Activated CD4-positive, alpha-beta T cell treated with anti-CD3 and anti-CD28 coated beads for 48 hours (primary cell): Measurements from ENCODE around the gene PLEKHN1.
"Not testable (repeated sequence)": the region's sequence is repeated elsewhere in the genome, so short reads cannot be mapped to it uniquely, and the experiment has no call there.

Source experiments
- DNase-seq: peaks from one replicate; pipeline ENCODE4 v3.0.0-alpha.2; 2020

PLEKHN1 gene

GRCh38 chr1:975365-975764 is 9.1 kb downstream of the PLEKHN1 start:
- DNase-seq: no peak

DNA sequence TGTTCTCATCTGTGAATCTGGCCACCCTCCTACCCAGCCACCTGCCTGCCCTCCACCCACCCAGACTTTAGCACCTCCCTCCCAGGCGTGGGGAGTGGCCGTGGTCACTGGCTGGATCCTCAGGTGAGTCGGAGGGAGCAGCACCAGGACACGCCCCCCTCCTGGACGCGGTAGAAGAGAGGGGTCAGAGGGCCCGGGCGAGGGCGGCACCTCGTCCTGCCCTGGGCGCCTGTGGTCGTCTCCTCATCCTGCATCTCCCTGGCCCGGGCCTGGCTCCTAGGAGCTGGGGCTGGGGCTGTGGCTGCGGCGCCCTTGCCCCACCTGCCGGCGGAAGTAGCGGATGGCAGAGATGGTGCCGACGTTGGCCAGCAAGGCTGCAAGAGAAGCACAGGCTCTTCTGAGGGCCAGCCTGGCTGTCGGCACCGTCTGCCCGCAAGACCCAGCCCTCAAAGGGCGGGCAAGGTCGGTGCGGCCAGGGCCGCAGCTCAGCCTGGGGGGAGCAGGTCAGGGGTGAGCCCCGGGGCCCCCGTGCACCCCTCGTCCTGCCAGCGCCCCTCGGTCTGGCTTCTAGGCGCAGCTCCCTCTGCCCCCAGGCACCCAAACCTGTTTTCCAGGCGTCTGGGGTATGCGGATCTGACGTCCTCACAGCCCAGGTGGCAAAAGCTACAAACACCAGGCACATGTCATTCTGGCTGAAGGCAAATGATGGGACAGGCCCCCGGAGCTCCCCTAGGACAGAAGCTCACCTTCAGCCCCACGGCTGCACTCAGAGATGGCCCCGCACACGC is 9.8 kb downstream of the PLEKHN1 start:
- peak; percentile 77 for DNase-seq

DNA sequence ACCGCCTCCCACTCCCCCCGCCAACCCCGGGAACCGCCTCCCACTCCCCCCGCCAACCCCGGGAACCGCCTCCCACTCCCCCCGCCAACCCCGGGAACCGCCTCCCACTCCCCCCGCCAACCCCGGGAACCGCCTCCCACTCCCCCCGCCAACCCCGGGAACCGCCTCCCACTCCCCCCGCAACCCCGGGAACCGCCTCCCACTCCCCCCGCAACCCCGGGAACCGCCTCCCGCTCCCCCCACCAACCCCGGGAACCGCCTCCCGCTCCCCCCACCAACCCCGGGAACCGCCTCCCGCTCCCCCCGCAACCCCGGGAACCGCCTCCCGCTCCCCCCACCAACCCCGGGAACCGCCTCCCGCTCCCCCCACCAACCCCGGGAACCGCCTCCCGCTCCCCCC is 10.5 kb downstream of the PLEKHN1 start:
- DNase-seq: not testable (repeated sequence)

- DNase-seq: no peak
Observed at GRCh38 chr1:978069-978834, 12.0 kb downstream of the PLEKHN1 start.

- no peak for DNase-seq
Observed at GRCh38 chr1:978835-979743, 12.8 kb downstream of the PLEKHN1 start.

GRCh38 chr1:979744-980072 is 13.4 kb downstream of the PLEKHN1 start:
- no peak for DNase-seq

DNA sequence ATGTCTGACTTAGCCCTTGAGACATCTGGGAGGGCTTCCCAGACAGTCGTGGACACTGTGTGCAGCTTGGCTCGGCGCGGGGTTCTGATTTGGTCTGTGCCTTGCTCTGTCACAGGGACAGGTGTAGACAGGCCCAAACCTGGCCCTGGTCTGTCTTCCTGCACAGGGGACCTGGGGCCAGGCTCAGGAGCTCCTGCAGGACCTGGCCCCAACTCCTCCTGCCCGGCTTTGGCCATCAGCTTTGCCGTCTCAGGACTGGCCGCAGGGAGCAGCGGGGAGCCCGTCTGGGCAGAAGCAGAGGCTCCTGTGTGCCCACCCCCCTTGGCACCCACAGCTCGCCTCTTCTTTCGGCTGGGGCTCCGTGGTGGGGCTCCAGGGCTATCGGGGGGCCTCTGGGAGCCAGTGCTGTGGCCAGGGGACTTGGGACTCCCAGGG is 13.9 kb downstream of the PLEKHN1 start:
- DNase-seq: no peak

DNA sequence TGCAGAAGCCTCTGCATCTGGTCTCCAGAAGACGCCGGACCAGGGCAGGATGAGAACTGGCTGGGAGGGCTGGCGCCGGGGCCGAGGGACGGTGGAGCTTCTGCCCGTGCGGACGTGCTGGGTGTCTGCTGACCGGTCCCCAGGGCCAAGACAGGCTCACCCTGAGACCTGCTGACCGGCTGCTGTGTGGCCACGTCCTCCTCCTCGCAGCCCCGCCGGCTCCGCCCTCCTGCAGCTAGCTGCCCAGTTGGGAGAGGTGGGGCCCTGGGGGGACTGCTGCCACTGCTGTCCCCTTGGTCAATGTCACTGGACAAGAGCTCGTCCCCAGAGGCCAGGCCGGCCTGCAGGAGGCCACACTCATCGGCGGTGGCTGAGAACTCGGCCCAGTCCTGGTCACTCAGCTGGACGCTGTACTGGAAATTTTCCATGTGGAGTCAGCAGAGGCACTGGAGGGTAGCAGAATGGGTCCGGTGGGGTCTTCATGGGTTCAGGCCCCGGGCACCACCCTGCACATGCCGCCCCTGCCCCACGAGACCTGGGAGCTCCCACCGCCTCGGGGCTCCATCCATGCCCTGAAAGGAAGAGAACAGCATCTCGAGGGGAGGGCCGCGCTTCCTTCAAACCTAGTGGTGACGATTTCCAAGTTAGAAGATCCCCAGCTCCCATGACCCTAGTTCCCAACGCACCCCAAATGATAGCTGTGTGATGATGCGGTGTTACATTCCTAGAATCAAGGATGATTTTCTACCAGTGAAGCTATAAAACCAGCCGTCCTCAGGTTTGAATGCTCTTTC is 14.5 kb downstream of the PLEKHN1 start:
- no peak for DNase-seq

DNA sequence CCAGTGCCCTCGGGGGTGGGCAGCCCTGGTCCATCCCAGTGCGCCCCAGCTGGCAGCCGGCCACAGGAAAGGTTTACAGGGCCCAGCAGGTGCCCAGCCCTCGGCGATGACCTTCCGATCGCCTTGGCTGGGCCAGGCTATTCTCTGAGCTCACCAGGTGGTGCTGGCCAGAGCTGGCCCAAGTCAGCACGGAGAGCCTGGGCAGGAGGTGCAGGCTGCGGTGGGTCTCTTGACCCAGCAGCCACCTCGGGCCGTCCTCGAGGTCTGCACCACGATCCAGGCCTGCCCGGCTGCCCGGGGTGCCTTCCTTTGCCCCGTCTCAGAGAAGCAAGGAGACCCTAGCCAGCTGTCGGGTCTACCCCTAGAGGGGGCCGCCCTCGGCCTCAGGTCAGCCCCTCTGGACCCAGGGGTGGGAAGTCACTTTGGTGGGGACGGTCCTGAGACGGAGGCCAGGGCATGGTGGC is 15.2 kb downstream of the PLEKHN1 start:
- no peak for DNase-seq

DNA sequence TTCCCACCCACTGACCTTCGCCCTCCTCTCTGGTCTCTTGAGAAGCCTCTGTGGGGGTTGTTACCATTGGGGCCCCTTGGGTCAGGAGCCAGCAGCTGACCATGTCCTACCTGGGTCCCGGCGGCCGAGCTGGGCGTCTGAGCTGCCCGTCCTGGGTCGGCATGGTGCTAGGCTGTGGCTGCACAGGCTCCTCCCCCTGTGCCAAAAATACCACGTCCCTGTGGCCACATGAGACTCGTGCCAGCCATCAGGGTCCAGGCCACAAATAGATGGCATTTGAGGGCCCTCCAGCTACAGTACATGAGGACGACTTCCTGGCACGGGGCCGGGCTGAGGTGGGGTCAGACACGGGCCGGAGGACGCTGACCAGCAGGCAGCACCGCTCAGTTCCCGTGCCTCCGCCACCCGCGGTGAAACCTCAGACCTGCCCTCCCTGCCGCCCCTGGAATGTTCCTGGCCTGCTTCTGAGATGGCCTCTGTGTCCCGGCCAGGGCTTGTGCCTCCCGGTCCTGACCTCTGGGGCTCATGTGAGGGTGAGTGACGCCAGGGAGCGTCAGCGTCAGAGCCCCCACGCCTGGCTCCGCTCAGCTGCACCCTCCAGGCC is 15.8 kb downstream of the PLEKHN1 start, which contains the start of gene PERM1:
Gene PERM1, minus strand, starts transcription at position 139 of the 604 bp plus-strand sequence. CDS start 1,064 bp downstream, outside the sequence.
- DNase-seq: no peak

GRCh38 chr1:982765-983436 is 16.6 kb downstream of the PLEKHN1 start:
- DNase-seq: no peak

- peak; percentile 71 for DNase-seq
Observed at GRCh38 chr1:983798-984475, 17.7 kb downstream of the PLEKHN1 start.

DNA sequence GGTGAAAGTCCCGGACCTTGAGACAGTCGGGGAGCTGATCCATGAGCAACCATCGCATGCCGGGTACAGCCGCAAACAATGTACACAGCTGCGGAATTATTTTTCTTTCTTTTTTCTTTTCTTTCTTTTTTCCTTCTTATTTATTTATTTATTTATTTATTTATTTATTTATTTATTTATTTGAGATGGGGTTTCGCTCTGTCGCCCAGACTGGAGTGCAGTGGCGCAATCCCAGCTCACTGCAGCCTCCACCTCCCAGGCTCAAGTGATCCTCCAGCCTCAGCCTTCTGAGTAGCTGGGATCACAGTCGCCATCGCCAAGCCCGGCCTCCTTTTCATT is 18.2 kb downstream of the PLEKHN1 start:
- DNase-seq: no peak

GRCh38 chr1:985126-985525 is 18.8 kb downstream of the PLEKHN1 start:
- no peak for DNase-seq

GRCh38 chr1:988061-988460 is 21.8 kb downstream of the PLEKHN1 start:
- DNase-seq: not testable (repeated sequence)

- DNase-seq: not testable (repeated sequence)
Observed at GRCh38 chr1:991275-991674, 25.0 kb downstream of the PLEKHN1 start.

- no peak for DNase-seq
Observed at GRCh38 chr1:991895-992294, 25.6 kb downstream of the PLEKHN1 start.

GRCh38 chr1:992362-992761 is 26.1 kb downstream of the PLEKHN1 start:
- DNase-seq: no peak

DNA sequence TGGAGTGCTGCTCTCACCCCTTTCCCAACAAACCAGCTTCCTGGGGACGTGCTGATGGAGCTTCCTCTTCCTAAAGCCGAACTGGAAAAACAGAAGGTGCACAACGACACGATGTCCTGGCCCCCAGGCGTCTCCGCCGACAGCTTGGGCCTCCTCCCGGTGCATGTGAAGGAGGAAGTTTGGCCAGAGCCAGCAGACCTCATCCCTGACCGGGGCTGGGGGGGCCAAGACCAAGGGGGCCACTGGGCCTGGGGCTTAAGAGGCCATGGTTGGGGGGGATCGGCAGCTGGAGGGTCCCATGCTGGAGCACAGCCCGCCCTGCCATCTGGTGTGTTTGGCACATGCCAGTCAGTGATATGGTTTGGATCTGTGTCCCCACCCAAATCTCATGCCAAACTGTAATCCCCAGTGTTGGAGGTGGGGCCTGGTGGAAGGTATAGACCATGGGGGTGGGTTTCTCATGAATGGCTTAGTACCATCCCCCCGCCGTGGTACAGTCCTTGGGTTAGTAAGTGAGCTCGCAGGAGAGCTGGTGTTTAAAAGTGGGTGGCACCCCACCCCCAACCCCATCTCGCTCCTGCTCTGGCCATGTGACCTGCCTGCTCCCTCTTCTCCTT is 27.2 kb downstream of the PLEKHN1 start:
- DNase-seq: no peak

- not testable (repeated sequence) for DNase-seq
Observed at GRCh38 chr1:994546-994945, 28.3 kb downstream of the PLEKHN1 start.
